Left lung (tissue), 10 donors: ENCODE data around the gene CLDN3. TPM values are rescaled to one million over a fixed set of nuclear protein-coding genes. Genes with fewer than 3 reads are reported as not detected.

Experiments used
- ATAC-seq: fragments of 200-7000 bp; cut with Tn5 transposase; one replicate; pipeline ENCODE4 v1.9.1; 2020; ENCODE audit warnings: moderate library complexity
- DNase-seq, 4 donors: peaks; one replicate each; pipeline ENCODE4 v3.0.0-alpha.2; 2013 to 2020
- H3K27ac ChIP-seq, 2 donors: fragments of 200-600 bp; sonication (generic) in 1 of 2; one replicate each; pipeline versions ENCODE4 v1.5.0 to v1.8.0; 2020 to 2021
- H3K27me3 ChIP-seq, 2 donors: fragments of 200-600 bp; sonication (generic) in 1 of 2; one replicate each; pipeline versions ENCODE4 v1.5.0 to v1.8.0; 2020 to 2021
- H3K36me3 ChIP-seq, 2 donors: fragments of 200-600 bp; sonication (generic) in 1 of 2; one replicate each; pipeline versions ENCODE4 v1.5.0 to v1.8.0; 2020 to 2021
- H3K4me1 ChIP-seq, 2 donors: fragments of 200-600 bp; one replicate each; pipeline ENCODE4 v1.8.0; 2021
- H3K4me3 ChIP-seq, 2 donors: fragments of 200-600 bp; sonication (generic) in 1 of 2; one replicate each; pipeline versions ENCODE4 v1.5.0 to v1.8.0; 2020 to 2021; ENCODE audit warnings: mild to moderate bottlenecking in 1 of 2
- H3K9me3 ChIP-seq, 2 donors: fragments of 200-600 bp; sonication (generic) in 1 of 2; one replicate each; pipeline versions ENCODE4 v1.5.0 to v1.8.0; 2020 to 2021
- intact Hi-C, 2 donors: fragments of 100-400 bp; cut with DNase I; formaldehyde crosslinking; loops; one replicate each; pipeline versions ENCODE4 v1.11.2 to v1.14.2; 2022
- polyA plus RNA-seq, 6 donors: library from polyadenylated mRNA; unstranded; fragments of 120-200 nt; gene quantifications; one replicate each; pipeline ENCODE4 v1.2.1, GENCODE V29; 2013; ENCODE audit not compliant: insufficient read length in 6 of 6
- total RNA-seq, 2 donors: library from RNA; stranded (reverse); fragmentation: NEBNext Ultra II Directional; extraction: Animal tissue kit (Norgen Biotek cat#: 25700); gene quantifications; one replicate each; pipeline ENCODE4 v1.2.1, GENCODE V29; 2021
- TF ChIP-seq, protein P1 (sequence below), 2 donors: fragments of 200-600 bp; sonication (generic) in 1 of 2; IDR thresholded peaks; one replicate each; pipeline versions ENCODE4 v1.5.0 to v1.8.0; 2021; ENCODE audit warnings: antibody characterized with exemption in 2 of 2
- donor health status: DM: no; HTN: yes; CAD: no.
- donor health status: DM: no; HTN: no; CAD: no.

Gene CLDN3
- total and polyA plus RNA-seq, 8 donors, result 10.1 to 35.9 (median 20.2) TPM

DNA sequence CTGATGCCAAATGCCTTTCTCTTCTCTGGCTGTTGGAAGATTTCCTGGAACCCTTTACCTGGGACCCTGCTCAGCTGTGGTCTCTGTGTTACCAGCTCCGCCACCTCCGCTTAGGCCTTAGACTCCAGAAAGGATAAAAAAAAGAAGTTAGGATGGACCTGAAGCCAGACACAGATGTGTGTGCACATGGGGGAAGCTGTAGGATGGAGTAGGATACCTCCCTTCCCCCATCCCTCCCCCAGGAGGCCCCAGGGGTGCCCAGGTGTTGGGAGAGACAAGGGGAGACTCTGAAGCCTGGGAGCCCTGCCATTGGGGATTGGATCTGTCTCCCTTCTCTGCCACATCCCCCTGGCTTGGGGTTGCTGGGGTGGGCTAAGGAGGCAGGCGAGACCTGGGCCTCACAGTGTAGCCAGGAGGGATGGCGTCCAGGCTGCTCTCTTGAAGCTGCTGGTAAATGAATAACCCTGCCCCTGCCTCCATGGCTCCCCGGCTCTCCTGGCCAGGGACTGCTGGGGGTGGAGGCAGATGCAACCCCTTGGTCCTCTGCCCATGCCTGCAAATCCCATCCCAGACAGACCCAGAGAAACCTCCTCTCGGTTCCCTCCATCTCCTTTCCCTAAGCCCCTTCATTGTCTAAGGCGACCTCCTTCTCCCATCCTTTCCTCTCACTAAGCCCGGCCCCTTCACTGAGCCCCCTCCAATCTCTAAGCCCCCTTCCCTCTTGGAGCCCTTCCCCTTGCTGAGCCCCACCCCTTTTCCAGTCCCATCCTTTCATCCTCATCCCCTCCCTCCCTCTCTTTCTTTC is 8.0 kb downstream of the CLDN3 start:
- H3K27me3 ChIP-seq, result peaks cover 0 to 16% of the 10 kb centered on the region in 2 donors
- ATAC-seq, result no peak
- intact Hi-C loops, result no loop called here
- no peaks in the 10 kb centered on the region for H3K9me3 ChIP-seq
- TF ChIP-seq, protein P1, sequence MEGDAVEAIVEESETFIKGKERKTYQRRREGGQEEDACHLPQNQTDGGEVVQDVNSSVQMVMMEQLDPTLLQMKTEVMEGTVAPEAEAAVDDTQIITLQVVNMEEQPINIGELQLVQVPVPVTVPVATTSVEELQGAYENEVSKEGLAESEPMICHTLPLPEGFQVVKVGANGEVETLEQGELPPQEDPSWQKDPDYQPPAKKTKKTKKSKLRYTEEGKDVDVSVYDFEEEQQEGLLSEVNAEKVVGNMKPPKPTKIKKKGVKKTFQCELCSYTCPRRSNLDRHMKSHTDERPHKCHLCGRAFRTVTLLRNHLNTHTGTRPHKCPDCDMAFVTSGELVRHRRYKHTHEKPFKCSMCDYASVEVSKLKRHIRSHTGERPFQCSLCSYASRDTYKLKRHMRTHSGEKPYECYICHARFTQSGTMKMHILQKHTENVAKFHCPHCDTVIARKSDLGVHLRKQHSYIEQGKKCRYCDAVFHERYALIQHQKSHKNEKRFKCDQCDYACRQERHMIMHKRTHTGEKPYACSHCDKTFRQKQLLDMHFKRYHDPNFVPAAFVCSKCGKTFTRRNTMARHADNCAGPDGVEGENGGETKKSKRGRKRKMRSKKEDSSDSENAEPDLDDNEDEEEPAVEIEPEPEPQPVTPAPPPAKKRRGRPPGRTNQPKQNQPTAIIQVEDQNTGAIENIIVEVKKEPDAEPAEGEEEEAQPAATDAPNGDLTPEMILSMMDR (IDR thresholded peaks at IDR 0.05), result no peak
- no peak for DNase-seq
- H3K4me3 ChIP-seq, result no peak overlapping the region
- no peaks in the 10 kb centered on the region for H3K36me3 ChIP-seq
- H3K27ac ChIP-seq, result no peak overlapping the region
- H3K4me1 ChIP-seq, result no peaks in the 10 kb centered on the region

DNA sequence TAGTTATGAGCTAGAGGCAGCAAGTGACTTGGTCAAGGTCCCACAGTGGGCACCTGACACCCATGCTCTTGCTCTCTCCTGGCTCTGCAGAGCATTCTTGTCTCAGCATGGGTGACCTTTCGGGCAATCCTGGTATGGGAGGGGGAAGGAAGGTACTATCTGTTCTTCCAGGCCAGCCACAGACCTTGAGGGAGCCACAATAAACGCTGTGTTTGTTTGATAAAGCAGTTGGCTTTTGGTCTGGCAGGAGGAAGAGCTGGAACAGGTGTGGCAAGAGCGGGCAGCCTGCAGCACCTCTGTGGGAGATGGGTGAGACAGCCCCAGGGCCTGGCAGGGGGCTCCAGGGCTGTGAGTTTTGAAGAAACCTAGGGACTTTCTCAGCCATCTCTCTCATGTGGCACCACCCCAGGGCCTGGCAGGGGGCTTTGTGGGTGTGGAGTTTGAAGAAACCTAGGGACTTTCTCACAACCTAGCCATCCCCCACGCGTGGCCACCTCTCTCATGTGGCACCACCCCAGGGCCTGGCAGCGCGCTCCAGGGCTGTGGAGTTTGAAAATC is 11.4 kb downstream of the CLDN3 start:
- no peak overlapping the region for H3K27ac ChIP-seq
- H3K4me3 ChIP-seq, result no peak overlapping the region
- no peaks in the 10 kb centered on the region for H3K4me1 ChIP-seq
- DNase-seq, result no peak
- no peaks in the 10 kb centered on the region for H3K9me3 ChIP-seq
- no peak for ATAC-seq
- H3K27me3 ChIP-seq, result no peaks in the 10 kb centered on the region
- H3K36me3 ChIP-seq, result no peaks in the 10 kb centered on the region
- intact Hi-C loops, result no loop called here
- TF ChIP-seq, protein P1 (IDR thresholded peaks at IDR 0.05), result no peak

DNA sequence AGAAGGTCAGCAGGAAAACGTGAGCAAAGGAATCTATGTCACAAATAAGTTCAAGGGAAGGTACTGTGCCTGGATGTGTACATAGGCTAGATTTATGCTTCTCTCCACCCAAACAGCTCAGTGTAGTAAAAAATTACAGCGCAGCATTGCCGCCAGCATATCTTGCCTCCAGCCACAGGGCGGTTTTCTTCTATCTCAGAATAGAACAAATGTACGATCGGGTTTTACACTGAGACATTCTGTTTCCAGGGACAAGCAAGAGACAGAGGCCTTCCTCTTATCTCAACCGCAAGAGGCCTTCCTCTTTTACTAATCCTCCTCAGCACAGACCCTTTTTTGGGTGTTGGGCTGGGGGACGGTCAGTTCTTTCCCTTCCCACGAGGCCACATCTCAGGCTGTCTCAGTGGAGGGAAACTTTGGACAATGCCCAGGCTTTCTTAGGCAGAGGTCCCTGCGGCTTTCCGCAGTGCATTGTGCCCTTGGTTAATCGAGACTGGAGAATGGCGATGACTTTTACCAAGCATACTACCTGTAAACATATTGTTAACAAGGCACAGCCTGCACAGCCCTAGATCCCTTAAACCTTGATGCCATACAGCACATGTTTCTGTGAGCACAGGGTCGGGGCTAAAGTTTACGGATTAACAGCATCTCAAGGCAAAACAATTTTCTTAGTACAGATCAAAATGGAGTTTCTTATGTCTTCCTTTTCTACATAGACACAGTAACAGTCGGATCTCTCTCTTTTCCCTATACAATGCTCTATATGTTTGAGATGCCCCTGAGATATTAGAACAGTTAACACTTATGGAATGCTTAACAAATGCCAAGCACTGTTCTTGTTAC is 19.9 kb downstream of the CLDN3 start:
- peak in 1 of 4 donors; percentile 14 for DNase-seq
- H3K4me1 ChIP-seq, result no peaks in the 10 kb centered on the region
- intact Hi-C loops, result no loop called here
- no peaks in the 10 kb centered on the region for H3K36me3 ChIP-seq
- no peak overlapping the region for H3K4me3 ChIP-seq
- H3K9me3 ChIP-seq, result no peaks in the 10 kb centered on the region
- no peak for ATAC-seq
- TF ChIP-seq, protein P1 (IDR thresholded peaks at IDR 0.05), result no peak
- H3K27me3 ChIP-seq, result no peaks in the 10 kb centered on the region
- H3K27ac ChIP-seq, result no peak overlapping the region

DNA sequence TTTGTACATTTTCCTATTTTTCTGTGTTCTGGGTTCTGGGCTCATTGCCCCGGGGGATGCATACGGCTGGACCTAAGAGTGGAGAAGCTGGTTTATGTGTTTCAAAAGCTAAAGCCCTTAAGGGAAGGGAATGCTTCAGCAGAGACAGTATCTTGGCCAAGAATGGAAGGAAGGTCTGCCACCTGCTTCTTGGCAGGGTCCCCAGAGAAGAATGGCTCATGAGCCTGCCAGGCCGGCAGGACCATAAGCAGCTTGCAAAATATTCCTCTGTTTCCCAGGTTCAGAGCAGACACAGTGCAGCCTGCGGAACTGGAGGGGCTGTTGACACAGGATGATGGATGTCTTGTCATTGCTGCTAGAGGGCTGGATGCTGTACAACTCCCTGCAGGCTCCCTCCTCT is 23.7 kb downstream of the CLDN3 start:
- no peaks in the 10 kb centered on the region for H3K9me3 ChIP-seq
- no peak overlapping the region for H3K27ac ChIP-seq
- H3K27me3 ChIP-seq, result no peaks in the 10 kb centered on the region
- TF ChIP-seq, protein P1 (IDR thresholded peaks at IDR 0.05), result no peak
- no peak overlapping the region for H3K4me3 ChIP-seq
- no peaks in the 10 kb centered on the region for H3K36me3 ChIP-seq
- no peaks in the 10 kb centered on the region for H3K4me1 ChIP-seq
- intact Hi-C loops, result no loop called here
- ATAC-seq (no peak), DNase-seq (no peak)
